Epithelial cell of esophagus (primary cell): ENCODE data around the gene DFFB.

Experiments
- DNase-seq: peaks from one replicate; pipeline ENCODE4 v3.0.0; 2010; ENCODE audit warnings: low read depth
- H3K4me3 ChIP-seq: 2 replicates; pipeline ENCODE4 v1.5.1; 2011; ENCODE audit warnings: mild to moderate bottlenecking, low read length, control low read depth
- CTCF ChIP-seq: IDR thresholded peaks from 2 replicates; pipeline ENCODE4 v1.5.1; 2011; ENCODE audit warnings: low read depth, mild to moderate bottlenecking, low read length, control low read depth, inconsistent platforms; ENCODE audit not compliant: insufficient read depth; ENCODE audit errors: missing control alignments

The DFFB gene

GRCh38 chr1:3879787-3880428, 22.6 kb downstream of the DFFB start:
- no peak for DNase-seq
- no peak for TF ChIP-seq CTCF
- H3K4me3 ChIP-seq, result no peak overlapping the region

GRCh38 chr1:3880429-3881192, 23.3 kb downstream of the DFFB start:
- DNase-seq, result no peak
- H3K4me3 ChIP-seq, result no peak overlapping the region
- TF ChIP-seq CTCF, result no peak

- no peak overlapping the region for H3K4me3 ChIP-seq
- no peak for TF ChIP-seq CTCF
- DNase-seq, result no peak
Observed at GRCh38 chr1:3881193-3881480, 23.9 kb downstream of the DFFB start.

- no peak overlapping the region for H3K4me3 ChIP-seq
- DNase-seq, result no peak
- no peak for TF ChIP-seq CTCF
Observed at GRCh38 chr1:3883194-3883925, 26.1 kb downstream of the DFFB start.

- H3K4me3 ChIP-seq, result no peak overlapping the region
- TF ChIP-seq CTCF, result no peak
- DNase-seq, result no peak
Observed at GRCh38 chr1:3884966-3885365, 27.7 kb downstream of the DFFB start.

- no peak for TF ChIP-seq CTCF
- H3K4me3 ChIP-seq, result no peak overlapping the region
- DNase-seq, result no peak
Observed at GRCh38 chr1:3885611-3886010, 28.3 kb downstream of the DFFB start.
